Heart left ventricle (tissue), 16 donors: ENCODE data around the gene DCDC1. TPM values are rescaled to one million over a fixed set of nuclear protein-coding genes. Genes with fewer than 3 reads are reported as not detected.

Experiments used
- ATAC-seq, 4 donors: fragments of 200-7000 bp; cut with Tn5 transposase; one replicate each; pipeline ENCODE4 v1.9.1; 2020 to 2022; ENCODE audit warnings: moderate library complexity in 4 of 4, mild to moderate bottlenecking in 3 of 4, moderate number of reproducible peaks in 1 of 4
- DNase-seq, 5 donors: peaks; one replicate each; pipeline ENCODE4 v3.0.0-alpha.2; 2020
- H3K27ac ChIP-seq, 12 donors: fragments of 200-600 bp; sonication (generic) in 4 of 12; one replicate each; pipeline versions ENCODE4 v1.5.0 to v1.8.0; 2016 to 2022; ENCODE audit warnings: mild to moderate bottlenecking in 2 of 12
- H3K27me3 ChIP-seq, 9 donors: fragments of 200-600 bp; sonication (generic) in 2 of 9; one replicate each; pipeline versions ENCODE4 v1.5.1 to v1.8.0; 2016 to 2022; ENCODE audit warnings: mild to moderate bottlenecking in 3 of 9
- H3K36me3 ChIP-seq, 9 donors: fragments of 200-600 bp; sonication (generic) in 2 of 9; one replicate each; pipeline versions ENCODE4 v1.5.0 to v1.8.0; 2018 to 2022; ENCODE audit warnings: mild to moderate bottlenecking in 2 of 9
- H3K4me1 ChIP-seq, 12 donors: fragments of 200-600 bp; sonication (generic) in 4 of 12; one replicate each; pipeline versions ENCODE4 v1.5.0 to v1.8.0; 2016 to 2022; ENCODE audit warnings: mild to moderate bottlenecking in 3 of 12
- H3K4me3 ChIP-seq, 12 donors: fragments of 200-600 bp; sonication (generic) in 4 of 12; one replicate each; pipeline versions ENCODE4 v1.5.0 to v1.8.0; 2017 to 2022; ENCODE audit warnings: mild to moderate bottlenecking in 9 of 12, moderate library complexity in 4 of 12
- H3K9me3 ChIP-seq, 12 donors: fragments of 200-600 bp; sonication (generic) in 4 of 12; one replicate each; pipeline versions ENCODE4 v1.5.0 to v1.8.0; 2016 to 2022; ENCODE audit warnings: mild to moderate bottlenecking in 1 of 12
- CTCF ChIP-seq, 12 donors: fragments of 200-600 bp; sonication (generic) in 4 of 12; IDR thresholded peaks; one replicate each; pipeline versions ENCODE4 v1.5.0 to v1.8.0; 2018 to 2022; ENCODE audit warnings: antibody characterized with exemption in 12 of 12, mild to moderate bottlenecking in 5 of 12
- POLR2A ChIP-seq, 2 donors: fragments of 450-650 bp; IDR thresholded peaks; one replicate each; pipeline ENCODE4 v1.6.1; 2017; ENCODE audit warnings: antibody characterized with exemption in 2 of 2, mild to moderate bottlenecking in 2 of 2, moderate library complexity in 2 of 2
- WGBS, 4 donors: extraction: QIAGEN DNeasy Blood & Tissue Kit in 2 of 4; methylation state at CpG; one replicate each; pipeline versions ENCODE4 v1.1.5 to v1.1.7; 2013 to 2018; 5-methylcytosine and 5-hydroxymethylcytosine counted together
- intact Hi-C, 10 donors: fragments of 100-400 bp; cut with DNase I; formaldehyde crosslinking; loops; one replicate each; pipeline versions ENCODE4 v1.11.1 to v1.14.2; 2022
- polyA plus RNA-seq, 2 donors: library from polyadenylated mRNA; stranded (reverse); fragments of 200-250 nt; gene quantifications; one replicate each; pipeline ENCODE4 v1.2.3, GENCODE V29; 2013
- total RNA-seq, 9 donors: library from RNA; depleted of rRNA in 2 of 9; stranded (reverse); fragments of >200 nt in 2 of 9; fragmentation: NEBNext Ultra II Directional in 3 of 9; extraction: Animal tissue kit (Norgen Biotek cat#: 25700) in 3 of 9; gene quantifications; one replicate each; pipeline versions ENCODE4 v1.1.0 to v1.2.4, GENCODE V29; 2016 to 2023
- donor health status: ischemic (EF 13 %, LVEDD 7.1; RV severe dilation, severe dysfunction).
- donor health status: healthy with polysubstance abuse.
- donor health status: DM: no; HTN: yes; CAD: no.
- donor health status: DM: no; HTN: no; CAD: no.
- donor health status: ischemic (EF 25% LVEDD 6.9; RV normal size, moderate dysfunction).
- donor health status: ischemic (EF 25% LVEDD 5.7; RV mildly dilated, moderate dysfunction).
- donor health status: healthy.
- donor health status: DM: yes; HTN: yes; CAD: no.
- donor health status: ischemic (EF 35%, LVEDD 5.7; RV mildly dilated, moderate dysfunction).
- donor health status: nonischemic (EF 11% LVEDD 7.7; RV severe dilation, severe dysfunction).
- donor health status: DM: yes; HTN: yes; CAD: no.
- donor health status: PGD.
- donor health status: ischemic (EF 29% LVEDD 5.4; RV normal size, mild dysfunction).
- donor health status: nonischemic (EF 23%, LVEDD 6.1; RV moderate dilation, normal function).

DCDC1 gene
- total and polyA plus RNA-seq, 11 donors: 0.07 to 1.0 (median 0.12) TPM; not detected in 7

GRCh38 chr11:31259797-31260196, 109.7 kb downstream of the DCDC1 start:
- Histone ChIP-seq H3K9me3 (no peaks in the 10 kb centered on the region), H3K4me3 (no peak overlapping the region), H3K4me1 (no peaks in the 10 kb centered on the region), H3K36me3 (no peaks in the 10 kb centered on the region), H3K27me3 (no peaks in the 10 kb centered on the region), H3K27ac (no peak overlapping the region)
- TF ChIP-seq CTCF (IDR thresholded peaks at IDR 0.05) (no peak), POLR2A (IDR thresholded peaks at IDR 0.05) (no peak)
- WGBS, 4 donors: 34 to 57% (median 47%) methylated on average over 1 of the region's 1 CpG
- DNase-seq (no peak), ATAC-seq (no peak)
- intact Hi-C loops: no loop called here

DNA sequence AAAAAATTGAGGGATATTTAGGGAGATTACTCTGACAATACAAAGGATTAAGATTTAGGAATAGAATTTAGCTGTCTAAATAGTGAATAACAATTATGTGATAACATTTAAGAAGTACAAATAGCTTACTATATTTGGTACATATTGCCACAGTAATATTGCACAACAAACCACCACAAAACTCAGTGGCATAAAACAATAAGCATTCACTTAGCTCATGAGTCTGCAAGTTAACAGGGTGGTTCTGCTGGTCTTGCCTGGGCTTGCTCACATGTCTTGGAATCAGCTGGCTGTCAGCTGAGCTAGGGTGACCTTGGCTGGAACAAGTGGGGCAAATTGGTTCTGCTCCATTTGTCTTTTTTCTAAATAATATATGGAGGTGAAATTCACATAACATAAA, 115.1 kb downstream of the DCDC1 start:
- no peaks in the 10 kb centered on the region for H3K9me3 ChIP-seq
- no peak overlapping the region for H3K4me3 ChIP-seq
- no peak for DNase-seq
- intact Hi-C loops: no loop called here
- H3K27me3 ChIP-seq: no peaks in the 10 kb centered on the region
- no peak overlapping the region for H3K27ac ChIP-seq
- TF ChIP-seq POLR2A (IDR thresholded peaks at IDR 0.05) (no peak), CTCF (IDR thresholded peaks at IDR 0.05) (no peak)
- H3K36me3 ChIP-seq: no peaks in the 10 kb centered on the region
- no peak for ATAC-seq
- H3K4me1 ChIP-seq: no peaks in the 10 kb centered on the region

GRCh38 chr11:31248768-31249167, 120.8 kb downstream of the DCDC1 start:
- Histone ChIP-seq H3K36me3 (no peaks in the 10 kb centered on the region), H3K4me3 (no peak overlapping the region), H3K27ac (no peak overlapping the region), H3K27me3 (no peaks in the 10 kb centered on the region), H3K9me3 (no peaks in the 10 kb centered on the region), H3K4me1 (peaks cover 0 to 13% (median 6%) of the 10 kb centered on the region in 12 donors)
- intact Hi-C loops: loop anchor here in 5 of 10 donors (10.0 kb wide), 4 partner anchors 616 to 936 kb away; no protein-coding TSS in a partner anchor
- ATAC-seq: no peak
- no peak for DNase-seq
- TF ChIP-seq CTCF (IDR thresholded peaks at IDR 0.05): no peak
- TF ChIP-seq POLR2A (IDR thresholded peaks at IDR 0.05): no peak
- whole genome bisulfite sequencing, 4 donors: 44 to 58% (median 57%) methylated on average over 1 of the region's 1 CpG

GRCh38 chr11:31247321-31247720, 122.2 kb downstream of the DCDC1 start:
- no peak overlapping the region for H3K27ac ChIP-seq
- DNase-seq: no peak
- intact Hi-C loops: loop anchor here in 5 of 10 donors (10.0 kb wide), 4 partner anchors 617 to 937 kb away; no protein-coding TSS in a partner anchor

More at GRCh38 chr11:31247321-31247720, 122.2 kb downstream of the DCDC1 start:
- Histone ChIP-seq H3K4me3 (no peak overlapping the region), H3K4me1 (peaks cover 0 to 13% (median 6%) of the 10 kb centered on the region in 12 donors), H3K9me3 (no peaks in the 10 kb centered on the region), H3K36me3 (no peaks in the 10 kb centered on the region), H3K27me3 (no peaks in the 10 kb centered on the region)
- TF ChIP-seq POLR2A (IDR thresholded peaks at IDR 0.05) (no peak), CTCF (IDR thresholded peaks at IDR 0.05) (no peak)
- WGBS, 4 donors: 88 to 94% (median 93%) methylated on average over 5 of the region's 5 CpGs
- ATAC-seq: no peak
